Thyroid gland (tissue), 4 donors: Measurements from ENCODE around the gene NKX2-4.

Experiments
- CTCF ChIP-seq, 6 experiments: fragments of 200-600 bp in 3 of 6; fragments of 450-650 bp in 3 of 6; sonication (generic) in 3 of 6; IDR thresholded peaks; one replicate each; pipeline ENCODE4 v1.5.1; 2016 to 2019; ENCODE audit warnings: antibody characterized with exemption in 6 of 6, mild to moderate bottlenecking in 2 of 6, inconsistent platforms in 1 of 6, moderate library complexity in 1 of 6
- POLR2A ChIP-seq, 2 donors: fragments of 450-650 bp; IDR thresholded peaks; one replicate each; pipeline ENCODE4 v1.6.1; 2017; ENCODE audit warnings: antibody characterized with exemption in 2 of 2, mild to moderate bottlenecking in 2 of 2, moderate library complexity in 1 of 2

GRCh38 chr20:21393166-21393565, 4.2 kb downstream of the NKX2-4 start:
- TF ChIP-seq CTCF (IDR thresholded peaks at IDR 0.05) (no peak), POLR2A (IDR thresholded peaks at IDR 0.05) (no peak)
